GM12878 (cell line): ENCODE results near the gene BBOF1. TPM values are rescaled to one million over a fixed set of nuclear protein-coding genes. Genes with fewer than 3 reads are reported as not detected.

ENCODE experiments used
- EED ChIP-seq: sonication (generic); IDR thresholded peaks from 2 replicates; pipeline ENCODE4 v1.6.1; 2016; ENCODE audit warnings: antibody characterized with exemption, low read depth
- EZH2 ChIP-seq: IDR thresholded peaks from 2 replicates; pipeline ENCODE4 v1.6.1; 2012; ENCODE audit warnings: low read depth, mild to moderate bottlenecking, control low read depth, inconsistent platforms, low read length, borderline replicate concordance; ENCODE audit not compliant: control insufficient read depth
- FOXM1 ChIP-seq: IDR thresholded peaks from 2 replicates; pipeline ENCODE4 v1.6.1; 2012; ENCODE audit warnings: low read depth, mild to moderate bottlenecking, inconsistent platforms, low read length, moderate library complexity
- IKZF2 ChIP-seq, 2 experiments: fragments of 450-650 bp; IDR thresholded peaks; 2 replicates each; pipeline ENCODE4 v1.6.1; 2017; ENCODE audit warnings: mild to moderate bottlenecking in 2 of 2, moderate library complexity in 2 of 2
- MLLT1 ChIP-seq: fragments of 450-650 bp; IDR thresholded peaks from 2 replicates; pipeline ENCODE4 v1.6.1; 2016; ENCODE audit warnings: mild to moderate bottlenecking
- NR2C1 ChIP-seq: fragments of 450-650 bp; IDR thresholded peaks from 2 replicates; pipeline ENCODE4 v1.6.1; 2017; ENCODE audit warnings: antibody characterized with exemption, mild to moderate bottlenecking, moderate library complexity
- NR2F1 ChIP-seq: fragments of 450-650 bp; conservative IDR thresholded peaks from 2 replicates; pipeline ENCODE4 v1.6.1; 2017; ENCODE audit warnings: mild to moderate bottlenecking
- SREBF2 ChIP-seq: IDR thresholded peaks from 2 replicates; pipeline ENCODE4 v1.6.1; 2012; ENCODE audit warnings: mild to moderate bottlenecking, low read length
- SRF ChIP-seq, 2 experiments: IDR thresholded peaks; 2 replicates each; pipeline ENCODE4 v1.6.1; 2011; ENCODE audit warnings: low read depth in 2 of 2, low read length in 2 of 2, mild to moderate bottlenecking in 1 of 2, moderate library complexity in 1 of 2
- TCF3 ChIP-seq: IDR thresholded peaks from 2 replicates; pipeline ENCODE4 v1.6.1; 2012; ENCODE audit warnings: low read depth, mild to moderate bottlenecking, low read length, borderline replicate concordance; ENCODE audit not compliant: insufficient read depth
- ZBED1 ChIP-seq: IDR thresholded peaks from 2 replicates; pipeline ENCODE4 v1.6.1; 2016; ENCODE audit warnings: borderline replicate concordance
- ZNF622 ChIP-seq: fragments of 450-650 bp; IDR thresholded peaks from 2 replicates; pipeline ENCODE4 v1.6.1; 2017; ENCODE audit warnings: mild to moderate bottlenecking, inconsistent platforms
- polyA plus RNA-seq, 11 experiments: library from polyadenylated mRNA; depleted of rRNA in 4 of 11; unstranded in 6 of 11; stranded (reverse) in 5 of 11; fragments of >200 nt; fragmentation: Nextera tagmentation in 4 of 11; fragmentation: Illumina TruSeq in 1 of 11; extraction: Ambion mirVana in 4 of 11; extraction: Trizol in 1 of 11; gene quantifications; 1 replicate in 1 of 11; 2 replicates in 10 of 11; pipeline versions ENCODE4 v1.2.1 to v1.2.3, GENCODE V29; 2011 to 2016; ENCODE audit warnings: inconsistent platforms in 2 of 11, missing spikeins in 2 of 11, low read depth in 1 of 11
- total RNA-seq, 4 experiments: library from RNA; depleted of rRNA in 3 of 4; stranded (reverse); fragments of >200 nt in 3 of 4; fragmentation: Illumina TruSeq in 1 of 4; extraction: Trizol in 1 of 4; gene quantifications; 2 replicates each; pipeline versions ENCODE4 v1.2.1 to v1.2.3, GENCODE V29; 2013 to 2021
- TF ChIP-seq, protein P1 (sequence below): fragments of 150-350 bp; IDR thresholded peaks from 2 replicates; pipeline ENCODE4 v1.6.1; 2016; ENCODE audit warnings: low read depth, low read length
- TF ChIP-seq, protein P2 (sequence below): fragments of 450-650 bp; formaldehyde crosslinking; IDR thresholded peaks from 2 replicates; pipeline ENCODE4 v1.5.0; 2022; ENCODE audit warnings: mild to moderate bottlenecking, missing genetic modification characterization
- TF ChIP-seq, protein P3 (sequence below): IDR thresholded peaks from 2 replicates; pipeline ENCODE4 v1.6.1; 2012; ENCODE audit warnings: mild to moderate bottlenecking, low read depth, low read length

BBOF1 gene
- total and polyA plus RNA-seq, 10 of the 15 experiments (the other 5 are each of a cell fraction or from before 2014, with no cell fraction given): 0.50 to 2.6 (median 0.79) TPM

DNA sequence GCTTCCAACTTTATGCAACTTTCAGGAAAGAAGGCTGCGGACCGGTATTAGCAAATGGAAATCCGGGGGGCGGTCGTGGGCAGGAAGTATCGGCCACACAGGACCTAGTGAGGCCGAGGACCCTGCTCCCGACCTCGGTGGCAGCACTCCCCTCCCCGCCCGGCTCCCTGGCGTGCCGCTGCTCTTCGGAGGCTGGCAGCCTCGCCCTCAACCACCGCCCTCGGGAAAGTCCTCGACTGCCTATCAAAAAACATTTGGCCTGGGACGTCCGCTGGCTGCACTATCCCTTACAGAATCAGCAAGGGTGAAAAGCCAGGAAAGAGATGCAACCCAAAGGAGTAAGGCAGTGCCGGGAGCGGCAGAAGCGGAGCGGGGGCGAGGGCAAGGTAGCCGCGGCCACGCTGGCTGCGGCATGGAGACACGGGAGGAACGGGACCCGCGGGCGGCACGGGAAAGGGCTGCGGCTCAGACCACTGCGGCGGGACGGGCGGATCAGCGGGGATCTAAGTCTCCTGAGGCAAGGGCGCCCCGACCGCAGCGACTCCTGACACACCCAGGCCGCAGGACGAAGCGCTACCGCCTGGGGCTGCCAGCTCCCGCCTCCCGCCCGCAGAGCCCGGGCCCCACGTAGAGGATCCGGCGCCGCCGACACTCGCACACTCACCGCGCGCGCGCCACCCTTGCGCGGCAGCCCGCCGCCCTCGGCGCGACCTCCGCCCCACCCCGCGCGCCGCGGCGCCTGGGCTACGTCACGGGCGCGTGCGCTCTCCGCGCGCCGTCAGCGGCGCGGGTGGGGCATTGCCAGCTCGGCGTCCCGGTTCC lies at the start of gene BBOF1, which contains the start of gene ENTPD5 (continued):
- TF ChIP-seq MLLT1 (no peak), IKZF2 (IDR thresholded peaks at IDR 0.05) (peak; percentile 25 to 49; a peak in 1 of 4 replicates), ZBED1 (no peak), TCF3 (0 out of 2 replicates have a peak, but pooled peaks have one; percentile 16), ZNF622 (no peak), EED (0 out of 2 replicates have a peak, but pooled peaks have one; percentile 39), SRF (IDR thresholded peaks at IDR 0.05; ENCODE audit: low read depth in 2 of 2, low read length in 2 of 2) (peak in 1 of 2 experiments; percentile 56; a peak in 1 of 4 replicates), EZH2 (no peak), NR2C1 (peak; percentile 86), FOXM1 (no peak), NR2F1 (peak; percentile 83), SREBF2 (no peak)
- TF ChIP-seq, protein P1, sequence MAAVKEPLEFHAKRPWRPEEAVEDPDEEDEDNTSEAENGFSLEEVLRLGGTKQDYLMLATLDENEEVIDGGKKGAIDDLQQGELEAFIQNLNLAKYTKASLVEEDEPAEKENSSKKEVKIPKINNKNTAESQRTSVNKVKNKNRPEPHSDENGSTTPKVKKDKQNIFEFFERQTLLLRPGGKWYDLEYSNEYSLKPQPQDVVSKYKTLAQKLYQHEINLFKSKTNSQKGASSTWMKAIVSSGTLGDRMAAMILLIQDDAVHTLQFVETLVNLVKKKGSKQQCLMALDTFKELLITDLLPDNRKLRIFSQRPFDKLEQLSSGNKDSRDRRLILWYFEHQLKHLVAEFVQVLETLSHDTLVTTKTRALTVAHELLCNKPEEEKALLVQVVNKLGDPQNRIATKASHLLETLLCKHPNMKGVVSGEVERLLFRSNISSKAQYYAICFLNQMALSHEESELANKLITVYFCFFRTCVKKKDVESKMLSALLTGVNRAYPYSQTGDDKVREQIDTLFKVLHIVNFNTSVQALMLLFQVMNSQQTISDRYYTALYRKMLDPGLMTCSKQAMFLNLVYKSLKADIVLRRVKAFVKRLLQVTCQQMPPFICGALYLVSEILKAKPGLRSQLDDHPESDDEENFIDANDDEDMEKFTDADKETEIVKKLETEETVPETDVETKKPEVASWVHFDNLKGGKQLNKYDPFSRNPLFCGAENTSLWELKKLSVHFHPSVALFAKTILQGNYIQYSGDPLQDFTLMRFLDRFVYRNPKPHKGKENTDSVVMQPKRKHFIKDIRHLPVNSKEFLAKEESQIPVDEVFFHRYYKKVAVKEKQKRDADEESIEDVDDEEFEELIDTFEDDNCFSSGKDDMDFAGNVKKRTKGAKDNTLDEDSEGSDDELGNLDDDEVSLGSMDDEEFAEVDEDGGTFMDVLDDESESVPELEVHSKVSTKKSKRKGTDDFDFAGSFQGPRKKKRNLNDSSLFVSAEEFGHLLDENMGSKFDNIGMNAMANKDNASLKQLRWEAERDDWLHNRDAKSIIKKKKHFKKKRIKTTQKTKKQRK: no peak
- TF ChIP-seq, protein P2, sequence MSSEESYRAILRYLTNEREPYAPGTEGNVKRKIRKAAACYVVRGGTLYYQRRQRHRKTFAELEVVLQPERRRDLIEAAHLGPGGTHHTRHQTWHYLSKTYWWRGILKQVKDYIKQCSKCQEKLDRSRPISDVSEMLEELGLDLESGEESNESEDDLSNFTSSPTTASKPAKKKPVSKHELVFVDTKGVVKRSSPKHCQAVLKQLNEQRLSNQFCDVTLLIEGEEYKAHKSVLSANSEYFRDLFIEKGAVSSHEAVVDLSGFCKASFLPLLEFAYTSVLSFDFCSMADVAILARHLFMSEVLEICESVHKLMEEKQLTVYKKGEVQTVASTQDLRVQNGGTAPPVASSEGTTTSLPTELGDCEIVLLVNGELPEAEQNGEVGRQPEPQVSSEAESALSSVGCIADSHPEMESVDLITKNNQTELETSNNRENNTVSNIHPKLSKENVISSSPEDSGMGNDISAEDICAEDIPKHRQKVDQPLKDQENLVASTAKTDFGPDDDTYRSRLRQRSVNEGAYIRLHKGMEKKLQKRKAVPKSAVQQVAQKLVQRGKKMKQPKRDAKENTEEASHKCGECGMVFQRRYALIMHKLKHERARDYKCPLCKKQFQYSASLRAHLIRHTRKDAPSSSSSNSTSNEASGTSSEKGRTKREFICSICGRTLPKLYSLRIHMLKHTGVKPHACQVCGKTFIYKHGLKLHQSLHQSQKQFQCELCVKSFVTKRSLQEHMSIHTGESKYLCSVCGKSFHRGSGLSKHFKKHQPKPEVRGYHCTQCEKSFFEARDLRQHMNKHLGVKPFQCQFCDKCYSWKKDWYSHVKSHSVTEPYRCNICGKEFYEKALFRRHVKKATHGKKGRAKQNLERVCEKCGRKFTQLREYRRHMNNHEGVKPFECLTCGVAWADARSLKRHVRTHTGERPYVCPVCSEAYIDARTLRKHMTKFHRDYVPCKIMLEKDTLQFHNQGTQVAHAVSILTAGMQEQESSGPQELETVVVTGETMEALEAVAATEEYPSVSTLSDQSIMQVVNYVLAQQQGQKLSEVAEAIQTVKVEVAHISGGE (CRISPR knock-in tag): no peak
- TF ChIP-seq, protein P3, sequence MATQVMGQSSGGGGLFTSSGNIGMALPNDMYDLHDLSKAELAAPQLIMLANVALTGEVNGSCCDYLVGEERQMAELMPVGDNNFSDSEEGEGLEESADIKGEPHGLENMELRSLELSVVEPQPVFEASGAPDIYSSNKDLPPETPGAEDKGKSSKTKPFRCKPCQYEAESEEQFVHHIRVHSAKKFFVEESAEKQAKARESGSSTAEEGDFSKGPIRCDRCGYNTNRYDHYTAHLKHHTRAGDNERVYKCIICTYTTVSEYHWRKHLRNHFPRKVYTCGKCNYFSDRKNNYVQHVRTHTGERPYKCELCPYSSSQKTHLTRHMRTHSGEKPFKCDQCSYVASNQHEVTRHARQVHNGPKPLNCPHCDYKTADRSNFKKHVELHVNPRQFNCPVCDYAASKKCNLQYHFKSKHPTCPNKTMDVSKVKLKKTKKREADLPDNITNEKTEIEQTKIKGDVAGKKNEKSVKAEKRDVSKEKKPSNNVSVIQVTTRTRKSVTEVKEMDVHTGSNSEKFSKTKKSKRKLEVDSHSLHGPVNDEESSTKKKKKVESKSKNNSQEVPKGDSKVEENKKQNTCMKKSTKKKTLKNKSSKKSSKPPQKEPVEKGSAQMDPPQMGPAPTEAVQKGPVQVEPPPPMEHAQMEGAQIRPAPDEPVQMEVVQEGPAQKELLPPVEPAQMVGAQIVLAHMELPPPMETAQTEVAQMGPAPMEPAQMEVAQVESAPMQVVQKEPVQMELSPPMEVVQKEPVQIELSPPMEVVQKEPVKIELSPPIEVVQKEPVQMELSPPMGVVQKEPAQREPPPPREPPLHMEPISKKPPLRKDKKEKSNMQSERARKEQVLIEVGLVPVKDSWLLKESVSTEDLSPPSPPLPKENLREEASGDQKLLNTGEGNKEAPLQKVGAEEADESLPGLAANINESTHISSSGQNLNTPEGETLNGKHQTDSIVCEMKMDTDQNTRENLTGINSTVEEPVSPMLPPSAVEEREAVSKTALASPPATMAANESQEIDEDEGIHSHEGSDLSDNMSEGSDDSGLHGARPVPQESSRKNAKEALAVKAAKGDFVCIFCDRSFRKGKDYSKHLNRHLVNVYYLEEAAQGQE: no peak
